ENCODE data around the gene P2RY2.

DNA sequence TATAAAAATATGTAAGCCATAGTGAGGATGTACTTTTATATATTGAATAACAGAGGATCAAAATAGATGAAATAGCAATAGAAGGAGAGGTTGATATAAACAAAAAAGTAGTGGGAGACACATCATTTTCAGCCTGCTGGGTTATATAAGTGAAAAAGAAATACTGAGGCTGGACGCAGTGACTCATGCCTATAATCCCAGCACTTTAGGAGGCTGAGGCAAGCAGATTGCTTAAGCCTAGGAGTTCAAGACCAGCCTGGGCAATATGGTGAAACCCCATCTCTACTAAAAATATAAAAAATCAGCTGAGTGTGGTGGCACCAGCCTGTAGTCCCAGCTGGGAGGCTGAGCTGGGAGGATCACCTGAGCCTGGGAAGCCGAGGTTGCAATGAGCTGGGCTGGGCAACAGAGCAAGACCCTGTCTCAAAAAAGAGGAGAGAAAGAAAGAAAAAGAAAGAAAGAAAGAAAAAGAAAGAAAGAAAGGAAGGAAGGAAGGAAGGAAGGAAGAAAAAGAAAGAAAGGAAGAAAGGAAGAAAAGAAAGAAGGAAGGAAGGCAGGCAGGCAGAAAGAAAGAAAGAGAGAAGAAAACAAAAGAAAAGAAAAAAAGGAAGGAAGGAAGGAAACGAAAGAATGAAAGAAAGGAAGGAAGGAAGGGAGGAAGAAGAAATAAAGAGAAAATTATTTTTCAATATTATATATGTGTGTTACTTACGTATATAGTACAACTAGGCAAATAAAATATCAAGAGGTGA, 7.0 kb upstream of the P2RY2 start:
- TF ChIP-seq POLR2AphosphoS5 (IDR thresholded peaks at IDR 0.05; ENCODE audit: low read depth, low read length) (no peak), SPI1 (IDR thresholded peaks at IDR 0.05; ENCODE audit: low read depth, low read length) (no peak), POU2F2 (IDR thresholded peaks at IDR 0.05; ENCODE audit: low read depth, low read length) (no peak), PAX5 (IDR thresholded peaks at IDR 0.05; ENCODE audit: insufficient read depth, low read length, severe bottlenecking) (no peak), POLR2A (IDR thresholded peaks at IDR 0.05; ENCODE audit: low read depth, low read length) (no peak), TAF1 (IDR thresholded peaks at IDR 0.05; ENCODE audit: low read depth, low read length) (no peak)
